Activated CD4-positive, alpha-beta T cell treated with anti-CD3 and anti-CD28 coated beads, Interleukin-2, amount 10 ng/mL, durations not matched to agents 7 days and 5 days (primary cell): ENCODE results near the gene CLDN19. TPM values are rescaled to one million over a fixed set of nuclear protein-coding genes. Genes with fewer than 3 reads are reported as not detected.

Experiments used
- CTCF ChIA-PET: fragments of 350-600 bp; sonication (Branson Sonifier 250); formaldehyde crosslinking; loops from one replicate; lab custom pipeline; 2021; ENCODE audit warnings: antibody characterized with exemption; lab: Charles Lee
- POLR2A ChIA-PET: fragments of 350-600 bp; sonication (Branson Sonifier 250); formaldehyde crosslinking; loops from one replicate; lab custom pipeline; 2021; ENCODE audit warnings: antibody characterized with exemption; lab: Charles Lee
- DNase-seq: peaks from one replicate; pipeline ENCODE4 v3.0.0-alpha.2; 2020
- H3K27ac Mint-ChIP-seq: one replicate; pipeline ENCODE4 v1.8.0; 2021; ENCODE audit warnings: mild to moderate bottlenecking, moderate library complexity, mixed read lengths
- H3K27me3 Mint-ChIP-seq: one replicate; pipeline ENCODE4 v1.8.0; 2021; ENCODE audit warnings: mixed read lengths
- H3K36me3 Mint-ChIP-seq: one replicate; pipeline ENCODE4 v1.8.0; 2021; ENCODE audit warnings: low read depth, mixed read lengths
- H3K4me1 Mint-ChIP-seq: one replicate; pipeline ENCODE4 v1.8.0; 2021; ENCODE audit warnings: mixed read lengths
- H3K4me3 Mint-ChIP-seq: one replicate; pipeline ENCODE4 v1.8.0; 2021; ENCODE audit warnings: mild to moderate bottlenecking, moderate library complexity, mixed read lengths
- H3K9me3 Mint-ChIP-seq: one replicate; pipeline ENCODE4 v1.8.0; 2021; ENCODE audit warnings: mixed read lengths
- total RNA-seq, 2 experiments: library from RNA; stranded (reverse); gene quantifications; one replicate each; pipeline ENCODE4 v1.2.3, GENCODE V29; 2021

Gene CLDN19
- total RNA-seq, 2 experiments from 2014 or later = not detected

GRCh38 chr1:42743317-42744147 lies 3.5 kb upstream of the CLDN19 start:
- Mint-ChIP-seq H3K9me3 (no peaks in the 10 kb centered on the region), H3K27ac (no peak overlapping the region), H3K4me3 (no peak overlapping the region), H3K36me3 (peaks cover 11% of the 10 kb centered on the region), H3K27me3 (no peaks in the 10 kb centered on the region), H3K4me1 (no peaks in the 10 kb centered on the region)
- no peak for DNase-seq
- ChIA-PET CTCF (interaction anchor here (1.8 kb wide), 1 partner anchor 23 kb away, joined by 4 read pairs; the partner anchor contains the start of genes C1orf50 and P3H1), POLR2A (no interaction called here)

DNA sequence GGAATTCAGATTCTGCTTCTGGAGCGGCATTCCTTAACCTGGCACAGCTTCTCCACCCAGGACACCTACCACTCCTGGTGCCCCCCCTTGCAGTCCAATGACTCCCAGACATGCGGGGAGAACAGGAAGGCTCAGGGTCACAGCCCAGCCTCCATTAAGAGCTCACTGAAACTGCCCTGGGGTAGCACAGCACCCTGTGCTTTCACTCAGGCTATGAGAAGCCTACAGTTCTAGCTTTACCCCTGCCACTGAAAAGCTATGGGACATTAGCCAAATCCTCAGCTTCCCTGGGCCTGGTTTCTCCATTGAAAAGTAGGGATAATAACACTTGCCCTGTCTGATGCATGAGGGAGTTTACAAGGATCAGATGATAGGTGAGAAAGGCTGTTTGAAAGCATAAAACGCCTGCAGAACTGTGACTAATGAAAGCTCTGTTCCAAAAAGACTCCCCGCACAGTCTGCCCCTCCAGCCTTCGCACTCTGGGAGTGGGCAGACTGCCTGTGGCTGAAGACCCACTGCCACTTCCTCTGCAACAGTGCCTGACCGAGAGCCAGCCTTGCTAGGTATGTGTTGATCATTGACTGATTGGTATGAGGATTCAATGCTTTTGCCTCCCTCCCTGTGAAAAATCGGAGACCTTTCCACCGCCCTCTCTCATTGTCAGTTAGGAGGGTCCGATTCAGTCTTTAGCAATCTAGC lies 2.7 kb upstream of the CLDN19 start:
- Mint-ChIP-seq H3K27me3 (no peaks in the 10 kb centered on the region), H3K27ac (no peak overlapping the region), H3K4me3 (no peak overlapping the region), H3K4me1 (no peaks in the 10 kb centered on the region), H3K36me3 (peaks cover 7% of the 10 kb centered on the region), H3K9me3 (no peaks in the 10 kb centered on the region)
- DNase-seq = no peak
- POLR2A ChIA-PET = no interaction called here
- CTCF ChIA-PET = interaction anchor here (1.8 kb wide), 1 partner anchor 24 kb away, joined by 4 read pairs; the partner anchor contains the start of genes C1orf50 and P3H1

GRCh38 chr1:42742141-42742540 lies 2.1 kb upstream of the CLDN19 start:
- CTCF ChIA-PET = interaction anchor here (1.8 kb wide), 1 partner anchor 24 kb away, joined by 4 read pairs; the partner anchor contains the start of genes C1orf50 and P3H1
- POLR2A ChIA-PET = no interaction called here
- peaks cover 3% of the 10 kb centered on the region for H3K4me1 Mint-ChIP-seq
- peaks cover 7% of the 10 kb centered on the region for H3K36me3 Mint-ChIP-seq
- no peak overlapping the region for H3K4me3 Mint-ChIP-seq
- no peak overlapping the region for H3K27ac Mint-ChIP-seq
- H3K27me3 Mint-ChIP-seq = no peaks in the 10 kb centered on the region
- H3K9me3 Mint-ChIP-seq = no peaks in the 10 kb centered on the region
- DNase-seq = no peak

- no peak for DNase-seq
- H3K27ac Mint-ChIP-seq = no peak overlapping the region
- H3K4me3 Mint-ChIP-seq = no peak overlapping the region
- H3K27me3 Mint-ChIP-seq = no peaks in the 10 kb centered on the region
- ChIA-PET CTCF (no interaction called here), POLR2A (no interaction called here)
- H3K9me3 Mint-ChIP-seq = no peaks in the 10 kb centered on the region
- peaks cover 7% of the 10 kb centered on the region for H3K36me3 Mint-ChIP-seq
- peaks cover 7% of the 10 kb centered on the region for H3K4me1 Mint-ChIP-seq
Observed at GRCh38 chr1:42741706-42742105, 1.7 kb upstream of the CLDN19 start.

- peaks cover 7% of the 10 kb centered on the region for H3K36me3 Mint-ChIP-seq
- H3K9me3 Mint-ChIP-seq = no peaks in the 10 kb centered on the region
- POLR2A ChIA-PET = no interaction called here
- CTCF ChIA-PET = no interaction called here
- DNase-seq = no peak
- H3K4me1 Mint-ChIP-seq = peaks cover 13% of the 10 kb centered on the region
- no peak overlapping the region for H3K4me3 Mint-ChIP-seq
- no peaks in the 10 kb centered on the region for H3K27me3 Mint-ChIP-seq
- H3K27ac Mint-ChIP-seq = no peak overlapping the region
Observed at GRCh38 chr1:42740851-42741580, 980 bp upstream of the CLDN19 start.

DNA sequence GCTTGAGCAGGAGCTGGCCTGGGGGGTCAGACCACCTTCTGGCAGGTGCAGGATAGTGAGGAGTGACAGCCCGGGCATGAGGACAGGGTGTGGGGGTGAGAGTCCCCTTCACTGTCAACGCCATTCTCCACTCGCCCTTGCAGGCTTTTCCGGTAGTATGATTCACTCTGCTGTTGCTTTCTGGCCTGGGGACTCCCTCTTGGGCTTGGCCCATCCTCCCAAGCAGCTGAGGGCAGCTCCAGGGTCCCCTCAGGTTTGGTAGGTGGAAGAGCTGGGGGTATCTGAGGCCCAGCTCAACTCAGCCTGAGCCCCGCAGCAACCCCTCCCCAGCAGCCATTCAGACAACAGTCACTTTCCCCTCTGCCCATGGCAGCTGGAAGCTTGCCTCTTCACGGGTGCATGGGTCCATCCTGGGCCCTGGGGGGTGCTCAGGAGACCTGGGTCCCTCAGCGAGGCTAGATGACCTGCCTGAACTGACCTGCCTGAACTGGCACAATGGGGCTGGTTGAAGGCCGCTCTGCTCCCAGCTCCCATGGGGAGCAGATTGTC lies 1.3 kb downstream of the CLDN19 start:
- H3K27ac Mint-ChIP-seq = no peak overlapping the region
- peaks cover 13% of the 10 kb centered on the region for H3K4me1 Mint-ChIP-seq
- CTCF ChIA-PET = interaction anchor here (0.9 kb wide), 1 partner anchor 28 kb away, joined by 3 read pairs; the partner anchor contains the start of genes C1orf50 and P3H1
- H3K36me3 Mint-ChIP-seq = no peaks in the 10 kb centered on the region
- no peak for DNase-seq
- no peaks in the 10 kb centered on the region for H3K9me3 Mint-ChIP-seq
- H3K27me3 Mint-ChIP-seq = no peaks in the 10 kb centered on the region
- H3K4me3 Mint-ChIP-seq = no peak overlapping the region
- POLR2A ChIA-PET = no interaction called here

DNA sequence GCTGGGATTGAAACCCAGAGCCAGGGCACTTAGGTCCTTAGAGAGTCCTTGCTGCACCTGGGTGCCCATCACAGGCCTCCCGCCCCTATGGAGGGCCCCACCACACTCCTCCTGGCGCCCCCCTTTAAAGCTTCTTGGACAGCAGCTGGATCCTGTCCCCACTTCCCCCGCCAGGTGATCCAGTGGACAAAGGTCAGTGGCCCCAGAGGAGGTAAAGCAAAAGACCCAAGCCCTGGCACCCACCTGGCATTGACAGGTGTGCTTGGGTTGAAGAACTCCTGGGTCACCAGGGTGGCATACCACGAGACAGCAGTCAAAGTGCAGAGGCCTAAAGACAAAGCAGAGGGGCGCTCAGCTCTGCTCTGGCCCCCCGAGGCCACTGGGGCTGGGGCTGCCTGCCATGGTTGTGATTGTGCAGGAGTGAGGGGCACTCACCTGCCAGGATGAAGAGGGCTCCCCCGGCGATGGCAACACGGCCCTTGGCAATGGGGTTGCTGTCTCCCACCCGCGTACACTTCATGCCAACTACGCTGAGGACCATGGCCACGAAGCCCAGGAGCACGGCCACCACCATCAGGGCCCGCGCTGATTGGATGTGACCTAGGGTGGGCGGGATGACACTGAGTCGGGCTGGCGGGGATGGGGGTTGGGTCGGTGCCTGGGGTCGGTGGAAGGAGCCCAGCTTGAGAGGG lies 1.9 kb downstream of the CLDN19 start:
- Mint-ChIP-seq H3K9me3 (no peaks in the 10 kb centered on the region), H3K27me3 (no peaks in the 10 kb centered on the region), H3K4me1 (peaks cover 13% of the 10 kb centered on the region), H3K36me3 (no peaks in the 10 kb centered on the region), H3K27ac (no peak overlapping the region), H3K4me3 (no peak overlapping the region)
- ChIA-PET CTCF (no interaction called here), POLR2A (no interaction called here)
- no peak for DNase-seq

DNA sequence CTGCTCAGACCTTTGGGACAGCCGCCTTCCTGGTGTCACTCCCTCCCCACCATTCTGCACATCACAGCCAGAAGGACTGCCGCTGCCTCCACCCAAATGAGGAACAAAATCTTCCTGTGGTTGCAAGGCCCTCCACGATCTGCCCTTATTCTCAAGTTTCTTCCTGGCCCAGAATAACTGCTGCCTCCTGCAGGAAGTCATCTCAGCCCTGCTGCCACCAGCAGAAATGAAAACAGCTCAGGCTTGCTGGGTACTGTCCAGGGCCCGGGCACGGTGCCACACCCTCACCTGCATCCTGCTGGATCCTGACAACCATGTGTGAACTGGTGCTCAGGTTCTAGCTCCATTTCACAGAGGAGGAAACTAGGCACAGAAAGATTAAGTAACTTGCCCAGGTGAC lies 2.8 kb downstream of the CLDN19 start:
- Mint-ChIP-seq H3K4me3 (no peak overlapping the region), H3K4me1 (peaks cover 13% of the 10 kb centered on the region), H3K27ac (peak overlapping the region; percentile 73), H3K36me3 (no peaks in the 10 kb centered on the region), H3K27me3 (no peaks in the 10 kb centered on the region), H3K9me3 (no peaks in the 10 kb centered on the region)
- ChIA-PET POLR2A (no interaction called here), CTCF (no interaction called here)
- DNase-seq = peak; percentile 34

- no peaks in the 10 kb centered on the region for H3K36me3 Mint-ChIP-seq
- H3K4me3 Mint-ChIP-seq = no peak overlapping the region
- no peaks in the 10 kb centered on the region for H3K27me3 Mint-ChIP-seq
- ChIA-PET CTCF (interaction anchor here (0.6 kb wide), 1 partner anchor 123 kb away, joined by 3 read pairs; no protein-coding TSS in a partner anchor), POLR2A (no interaction called here)
- H3K4me1 Mint-ChIP-seq = peaks cover 13% of the 10 kb centered on the region
- no peaks in the 10 kb centered on the region for H3K9me3 Mint-ChIP-seq
- peak overlapping the region; percentile 73 for H3K27ac Mint-ChIP-seq
- DNase-seq = no peak
Observed at GRCh38 chr1:42736571-42737200, 3.4 kb downstream of the CLDN19 start.

DNA sequence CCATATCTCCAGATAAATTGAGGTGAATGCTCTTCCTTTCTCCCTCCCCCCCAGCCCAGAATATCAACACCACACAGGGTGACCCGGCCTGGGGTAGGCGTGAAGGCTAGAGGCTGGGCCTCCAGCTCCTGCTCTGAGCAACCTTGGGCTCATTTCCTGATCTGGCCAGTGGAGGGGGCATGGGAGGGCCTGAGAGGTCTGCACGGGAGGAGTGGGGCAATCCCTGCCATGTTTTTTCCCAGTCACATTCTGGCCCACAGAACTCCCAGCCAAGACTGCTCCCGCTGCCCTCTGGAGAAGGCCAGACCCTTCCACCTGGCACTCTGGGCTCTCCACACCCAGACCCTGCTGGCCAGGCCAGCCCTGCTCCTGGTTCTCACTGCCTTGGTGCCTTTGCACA lies 3.9 kb downstream of the CLDN19 start:
- Mint-ChIP-seq H3K36me3 (no peaks in the 10 kb centered on the region), H3K27me3 (no peaks in the 10 kb centered on the region), H3K9me3 (no peaks in the 10 kb centered on the region), H3K27ac (no peak overlapping the region), H3K4me3 (no peak overlapping the region), H3K4me1 (peaks cover 13% of the 10 kb centered on the region)
- CTCF ChIA-PET = interaction anchor here (0.6 kb wide), 1 partner anchor 123 kb away, joined by 3 read pairs; no protein-coding TSS in a partner anchor
- DNase-seq = no peak
- POLR2A ChIA-PET = no interaction called here

GRCh38 chr1:42735477-42736105 lies 4.4 kb downstream of the CLDN19 start:
- Mint-ChIP-seq H3K9me3 (no peaks in the 10 kb centered on the region), H3K27me3 (no peaks in the 10 kb centered on the region), H3K36me3 (no peaks in the 10 kb centered on the region), H3K4me1 (peaks cover 13% of the 10 kb centered on the region), H3K4me3 (no peak overlapping the region), H3K27ac (no peak overlapping the region)
- ChIA-PET POLR2A (no interaction called here), CTCF (interaction anchor here (0.6 kb wide), 1 partner anchor 122 kb away, joined by 3 read pairs; no protein-coding TSS in a partner anchor)
- no peak for DNase-seq
